GM21825 (cell line): ENCODE results near the gene CD48.

Source experiments
- ATAC-seq: cut with Tn5 transposase; IDR thresholded peaks from one replicate; pipeline ENCODE4 v1.9.1; 2021; ENCODE audit warnings: mild to moderate bottlenecking, moderate library complexity; ENCODE audit not compliant: unreplicated experiment

CD48 gene

GRCh38 chr1:160681066-160681890, 30.3 kb downstream of the CD48 start:
- no peak for ATAC-seq

- ATAC-seq: no peak
Observed at GRCh38 chr1:160680399-160680798, 31.2 kb downstream of the CD48 start.

- ATAC-seq: no peak
Observed at GRCh38 chr1:160679893-160680292, 31.7 kb downstream of the CD48 start.

GRCh38 chr1:160676869-160677597, 34.6 kb downstream of the CD48 start:
- ATAC-seq: no peak

GRCh38 chr1:160675641-160676410, 35.8 kb downstream of the CD48 start:
- peak; percentile 37 for ATAC-seq

- ATAC-seq: no peak
Observed at GRCh38 chr1:160674415-160674814, 37.2 kb downstream of the CD48 start.

GRCh38 chr1:160672789-160673695, 38.6 kb downstream of the CD48 start:
- no peak for ATAC-seq

GRCh38 chr1:160671603-160672517, 39.8 kb downstream of the CD48 start:
- ATAC-seq: no peak

GRCh38 chr1:160670701-160671100, 40.9 kb downstream of the CD48 start:
- no peak for ATAC-seq

GRCh38 chr1:160669802-160670201, 41.8 kb downstream of the CD48 start:
- ATAC-seq: no peak

GRCh38 chr1:160669276-160669675, 42.3 kb downstream of the CD48 start:
- ATAC-seq: no peak

- ATAC-seq: no peak
Observed at GRCh38 chr1:160667896-160668295, 43.7 kb downstream of the CD48 start.

GRCh38 chr1:160666079-160666442, 45.6 kb downstream of the CD48 start:
- ATAC-seq: no peak

- no peak for ATAC-seq
Observed at GRCh38 chr1:160665330-160666078, 46.1 kb downstream of the CD48 start.

GRCh38 chr1:160664573-160665051, 47.0 kb downstream of the CD48 start:
- peak; percentile 63 for ATAC-seq

GRCh38 chr1:160662910-160663309, 48.7 kb downstream of the CD48 start:
- ATAC-seq: no peak

GRCh38 chr1:160659566-160659965, 52.1 kb downstream of the CD48 start:
- ATAC-seq: no peak

GRCh38 chr1:160658814-160659193, 52.8 kb downstream of the CD48 start:
- no peak for ATAC-seq
